GM12878 (cell line): Measurements from ENCODE around the gene ASF1B. TPM values are rescaled to one million over a fixed set of nuclear protein-coding genes. Genes with fewer than 3 reads are reported as not detected.

ENCODE experiments used
- BCLAF1 ChIP-seq: fragments of 450-650 bp; IDR thresholded peaks from 2 replicates; pipeline ENCODE4 v1.6.1; 2017; ENCODE audit warnings: antibody characterized with exemption, mild to moderate bottlenecking, moderate library complexity
- CREB1 ChIP-seq: IDR thresholded peaks from 2 replicates; pipeline ENCODE4 v1.6.1; 2012; ENCODE audit warnings: low read depth, mild to moderate bottlenecking, inconsistent platforms
- KAT2A ChIP-seq: conservative IDR thresholded peaks from 2 replicates; pipeline ENCODE4 v1.6.1; 2011; ENCODE audit warnings: low read depth, low read length; ENCODE audit not compliant: control insufficient read depth
- PBX3 ChIP-seq: IDR thresholded peaks from 2 replicates; pipeline ENCODE4 v1.6.1; 2011; ENCODE audit warnings: mild to moderate bottlenecking, low read depth, low read length, moderate library complexity; ENCODE audit not compliant: insufficient replicate concordance
- RAD21 ChIP-seq: IDR thresholded peaks from 2 replicates; pipeline ENCODE4 v1.6.1; 2011; ENCODE audit warnings: mild to moderate bottlenecking, low read depth, low read length, moderate library complexity; ENCODE audit not compliant: insufficient read depth
- SKIL ChIP-seq: fragments of 450-650 bp; IDR thresholded peaks from 2 replicates; pipeline ENCODE4 v1.6.1; 2017; ENCODE audit warnings: mild to moderate bottlenecking, low read depth, inconsistent platforms; ENCODE audit not compliant: poor library complexity, severe bottlenecking
- ZZZ3 ChIP-seq: IDR thresholded peaks from 2 replicates; pipeline ENCODE4 v1.6.1; 2011; ENCODE audit warnings: low read depth; ENCODE audit not compliant: control insufficient read depth, insufficient read length
- polyA plus RNA-seq, 11 experiments: library from polyadenylated mRNA; depleted of rRNA in 4 of 11; unstranded in 6 of 11; stranded (reverse) in 5 of 11; fragments of >200 nt; fragmentation: Nextera tagmentation in 4 of 11; fragmentation: Illumina TruSeq in 1 of 11; extraction: Ambion mirVana in 4 of 11; extraction: Trizol in 1 of 11; gene quantifications; 1 replicate in 1 of 11; 2 replicates in 10 of 11; pipeline versions ENCODE4 v1.2.1 to v1.2.3, GENCODE V29; 2011 to 2016; ENCODE audit warnings: inconsistent platforms in 2 of 11, missing spikeins in 2 of 11, low read depth in 1 of 11
- total RNA-seq, 4 experiments: library from RNA; depleted of rRNA in 3 of 4; stranded (reverse); fragments of >200 nt in 3 of 4; fragmentation: Illumina TruSeq in 1 of 4; extraction: Trizol in 1 of 4; gene quantifications; 2 replicates each; pipeline versions ENCODE4 v1.2.1 to v1.2.3, GENCODE V29; 2013 to 2021
- TF ChIP-seq, protein P1 (sequence below): fragments of 450-650 bp; IDR thresholded peaks from 2 replicates; pipeline ENCODE4 v1.6.1; 2018; ENCODE audit warnings: borderline replicate concordance, mild to moderate bottlenecking; ENCODE audit not compliant: partially characterized antibody

The ASF1B gene
- total and polyA plus RNA-seq, 10 of the 15 experiments (the other 5 are each of a cell fraction or from before 2014, with no cell fraction given) = 10.4 to 217 (median 90.2) TPM

DNA sequence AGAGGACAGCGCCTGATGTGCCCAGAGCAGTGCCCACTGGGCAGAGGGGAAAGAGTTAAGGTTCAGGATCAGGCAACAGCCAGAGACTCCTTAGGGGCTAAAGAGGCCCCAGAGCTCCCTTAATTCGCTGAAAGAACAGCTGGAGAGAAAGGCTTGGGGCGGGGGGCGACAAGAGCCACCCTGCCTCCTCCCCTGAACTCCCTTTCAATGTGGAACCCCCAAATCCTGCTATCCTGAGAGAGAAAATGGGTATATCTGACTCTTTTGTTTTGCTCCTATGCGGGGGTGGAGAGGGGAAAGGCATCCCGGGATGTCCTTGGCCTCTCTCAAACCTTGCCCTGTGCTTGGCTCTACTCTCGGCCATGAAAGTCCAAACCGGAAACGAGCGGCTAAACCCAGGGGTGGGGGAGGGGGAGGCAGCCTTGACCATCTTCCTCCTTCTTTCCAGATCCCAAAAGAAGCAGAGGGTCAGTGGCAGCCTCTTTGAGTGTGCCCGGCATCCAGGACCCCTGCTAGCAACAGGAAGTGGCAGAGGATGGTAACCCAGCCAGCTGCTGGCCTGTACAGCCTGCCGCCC lies 23.5 kb downstream of the ASF1B start (continued):
- TF ChIP-seq PBX3 (no peak), SKIL (no peak), RAD21 (no peak), KAT2A (no peak), CREB1 (no peak), ZZZ3 (no peak), BCLAF1 (no peak)
- TF ChIP-seq, protein P1, sequence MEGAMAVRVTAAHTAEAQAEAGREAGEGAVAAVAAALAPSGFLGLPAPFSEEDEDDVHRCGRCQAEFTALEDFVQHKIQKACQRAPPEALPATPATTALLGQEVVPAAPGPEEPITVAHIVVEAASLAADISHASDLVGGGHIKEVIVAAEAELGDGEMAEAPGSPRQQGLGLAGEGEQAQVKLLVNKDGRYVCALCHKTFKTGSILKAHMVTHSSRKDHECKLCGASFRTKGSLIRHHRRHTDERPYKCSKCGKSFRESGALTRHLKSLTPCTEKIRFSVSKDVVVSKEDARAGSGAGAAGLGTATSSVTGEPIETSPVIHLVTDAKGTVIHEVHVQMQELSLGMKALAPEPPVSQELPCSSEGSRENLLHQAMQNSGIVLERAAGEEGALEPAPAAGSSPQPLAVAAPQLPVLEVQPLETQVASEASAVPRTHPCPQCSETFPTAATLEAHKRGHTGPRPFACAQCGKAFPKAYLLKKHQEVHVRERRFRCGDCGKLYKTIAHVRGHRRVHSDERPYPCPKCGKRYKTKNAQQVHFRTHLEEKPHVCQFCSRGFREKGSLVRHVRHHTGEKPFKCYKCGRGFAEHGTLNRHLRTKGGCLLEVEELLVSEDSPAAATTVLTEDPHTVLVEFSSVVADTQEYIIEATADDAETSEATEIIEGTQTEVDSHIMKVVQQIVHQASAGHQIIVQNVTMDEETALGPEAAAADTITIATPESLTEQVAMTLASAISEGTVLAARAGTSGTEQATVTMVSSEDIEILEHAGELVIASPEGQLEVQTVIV = no peak
